HEK293T (cell line): ENCODE measurements around the gene WIPF1.

Experiments
- CTCF ChIA-PET: fragments of 350-600 bp; formaldehyde crosslinking; extraction: SDS; loops from one replicate; lab custom pipeline; 2021; ENCODE audit warnings: antibody characterized with exemption, inconsistent platforms; lab: Yijun Ruan, JAX
- POLR2A ChIA-PET: fragments of 350-600 bp; formaldehyde crosslinking; extraction: SDS; loops from one replicate; lab custom pipeline; 2020; ENCODE audit warnings: antibody characterized with exemption, inconsistent platforms; lab: Yijun Ruan, JAX
- DNase-seq: peaks from one replicate; pipeline ENCODE4 v3.0.0; 2012; ENCODE audit warnings: mixed read lengths; ENCODE audit errors: extremely low spot score
- ARNT ChIP-seq: fragments of 450-650 bp; IDR thresholded peaks from 2 replicates; pipeline ENCODE4 v1.6.1; 2017; ENCODE audit warnings: mild to moderate bottlenecking
- BHLHE40 ChIP-seq: fragments of 450-650 bp; IDR thresholded peaks from 2 replicates; pipeline ENCODE4 v1.6.1; 2016; ENCODE audit warnings: mild to moderate bottlenecking, moderate library complexity, borderline replicate concordance
- CTBP1 ChIP-seq: fragments of 450-650 bp; IDR thresholded peaks from 2 replicates; pipeline ENCODE4 v1.6.1; 2016; ENCODE audit warnings: borderline replicate concordance
- ELF4 ChIP-seq: fragments of 450-650 bp; IDR thresholded peaks from 2 replicates; pipeline ENCODE4 v1.6.1; 2017; ENCODE audit warnings: antibody characterized with exemption
- FOXA1 ChIP-seq: fragments of 450-650 bp; IDR thresholded peaks from 2 replicates; pipeline ENCODE4 v1.6.1; 2016; ENCODE audit warnings: mild to moderate bottlenecking
- FOXK2 ChIP-seq: fragments of 450-650 bp; IDR thresholded peaks from 2 replicates; pipeline ENCODE4 v1.6.1; 2016; ENCODE audit warnings: mild to moderate bottlenecking
- FOXM1 ChIP-seq: fragments of 450-650 bp; IDR thresholded peaks from 2 replicates; pipeline ENCODE4 v1.6.1; 2017; ENCODE audit warnings: mild to moderate bottlenecking, borderline replicate concordance
- HDGF ChIP-seq: fragments of 450-650 bp; IDR thresholded peaks from 2 replicates; pipeline ENCODE4 v1.6.1; 2017; ENCODE audit warnings: antibody characterized with exemption, borderline replicate concordance
- L3MBTL2 ChIP-seq: fragments of 450-650 bp; conservative IDR thresholded peaks from 2 replicates; pipeline ENCODE4 v1.6.1; 2016; ENCODE audit warnings: mild to moderate bottlenecking
- LEF1 ChIP-seq: fragments of 450-650 bp; IDR thresholded peaks from 2 replicates; pipeline ENCODE4 v1.6.1; 2017; ENCODE audit warnings: mild to moderate bottlenecking, borderline replicate concordance
- NFRKB ChIP-seq: fragments of 450-650 bp; IDR thresholded peaks from 2 replicates; pipeline ENCODE4 v1.6.1; 2016; ENCODE audit warnings: mild to moderate bottlenecking, moderate library complexity
- PKNOX1 ChIP-seq: fragments of 450-650 bp; IDR thresholded peaks from 2 replicates; pipeline ENCODE4 v1.6.1; 2016
- SP1 ChIP-seq: fragments of 450-650 bp; IDR thresholded peaks from 2 replicates; pipeline ENCODE4 v1.6.1; 2017
- SUZ12 ChIP-seq: fragments of 450-650 bp; IDR thresholded peaks from 2 replicates; pipeline ENCODE4 v1.6.1; 2016; ENCODE audit warnings: mild to moderate bottlenecking
- TARDBP ChIP-seq: fragments of 450-650 bp; IDR thresholded peaks from 2 replicates; pipeline ENCODE4 v1.6.1; 2016
- ZNF384 ChIP-seq: fragments of 450-650 bp; IDR thresholded peaks from 2 replicates; pipeline ENCODE4 v1.6.1; 2016

The WIPF1 gene

GRCh38 chr2:174635776-174636404, 38.3 kb upstream of the WIPF1 start:
- DNase-seq, result no peak
- ChIA-PET POLR2A (no interaction called here), CTCF (interaction anchor here (0.7 kb wide), 1 partner anchor 150 kb away, joined by 3 read pairs; no protein-coding TSS in a partner anchor)
- TF ChIP-seq TARDBP (no peak), PKNOX1 (no peak), SP1 (no peak), HDGF (no peak), ELF4 (no peak), FOXM1 (no peak), FOXK2 (no peak), L3MBTL2 (no peak), NFRKB (no peak), SUZ12 (no peak), LEF1 (no peak), ZNF384 (no peak), BHLHE40 (no peak), FOXA1 (no peak), ARNT (no peak), CTBP1 (no peak)

- no peak for DNase-seq
- TF ChIP-seq FOXM1, result no peak
- no peak for TF ChIP-seq LEF1
- no peak for TF ChIP-seq BHLHE40
- no peak for TF ChIP-seq ELF4
- TF ChIP-seq ARNT, result no peak
- no peak for TF ChIP-seq CTBP1
- no peak for TF ChIP-seq SUZ12
- TF ChIP-seq SP1, result no peak
- no peak for TF ChIP-seq NFRKB
- ChIA-PET POLR2A (no interaction called here), CTCF (no interaction called here)
Observed at GRCh38 chr2:174635015-174635593, 37.5 kb upstream of the WIPF1 start.

- DNase-seq, result no peak
- CTCF ChIA-PET, result no interaction called here
- POLR2A ChIA-PET, result no interaction called here
- TF ChIP-seq ARNT, result no peak
- TF ChIP-seq ZNF384, result no peak
- no peak for TF ChIP-seq ELF4
- TF ChIP-seq LEF1, result no peak
- TF ChIP-seq PKNOX1, result no peak
- TF ChIP-seq TARDBP, result no peak
- TF ChIP-seq SP1, result no peak
- no peak for TF ChIP-seq FOXA1
Observed at GRCh38 chr2:174634130-174635014, 36.8 kb upstream of the WIPF1 start.

GRCh38 chr2:174633623-174633930, 36.0 kb upstream of the WIPF1 start:
- CTCF ChIA-PET, result no interaction called here
- no peak for DNase-seq
- TF ChIP-seq BHLHE40 (no peak), HDGF (no peak), PKNOX1 (no peak), ELF4 (no peak), FOXM1 (no peak), CTBP1 (no peak), NFRKB (no peak), SP1 (no peak), FOXA1 (no peak), FOXK2 (no peak), TARDBP (no peak), ARNT (no peak), SUZ12 (no peak), ZNF384 (no peak), L3MBTL2 (no peak), LEF1 (no peak)
- POLR2A ChIA-PET, result no interaction called here

- ChIA-PET CTCF (interaction anchor here (0.6 to 0.9 kb wide), 2 partner anchors 116 to 240 kb away, joined by 4 to 6 read pairs; no protein-coding TSS in a partner anchor), POLR2A (no interaction called here)
Observed at GRCh38 chr2:174632841-174633622, 35.4 kb upstream of the WIPF1 start.

More at GRCh38 chr2:174632841-174633622, 35.4 kb upstream of the WIPF1 start:
- TF ChIP-seq SUZ12 (no peak), LEF1 (no peak), BHLHE40 (no peak), PKNOX1 (no peak)
- no peak for DNase-seq
